A673 (cell line): ENCODE results near the gene DPF3. TPM values are rescaled to one million over a fixed set of nuclear protein-coding genes. Genes with fewer than 3 reads are reported as not detected.

Source experiments
- BruUV-seq: library from RNA; stranded (reverse); fragments of 400-500 nt; replicated peaks from 2 replicates; lab custom pipeline; 2021; lab: Mats Ljungman, UMichigan
- CTCF ChIA-PET: fragments of 300-600 bp; sonication (Branson Sonifier 250); formaldehyde crosslinking; loops from one replicate; lab custom pipeline; 2022; ENCODE audit warnings: antibody characterized with exemption; lab: Charles Lee
- POLR2A ChIA-PET: fragments of 300-600 bp; sonication (Branson Sonifier 250); formaldehyde crosslinking; loops from one replicate; lab custom pipeline; 2022; ENCODE audit warnings: antibody characterized with exemption; ENCODE audit not compliant: low non-redundant PET; lab: Charles Lee
- DNase-seq: peaks from one replicate; pipeline ENCODE4 v3.0.0-alpha.2; 2015; ENCODE audit warnings: low spot score
- H3K27ac ChIP-seq: fragments of 200-600 bp; sonication (generic); 2 replicates; pipeline ENCODE4 v1.5.1; 2016; ENCODE audit warnings: mixed run types, low read depth, mild to moderate bottlenecking, mixed read lengths, antibody characterized with exemption, low read length; ENCODE audit not compliant: poor library complexity, severe bottlenecking
- H3K27me3 ChIP-seq: fragments of 200-600 bp; sonication (generic); replicated peaks from 2 replicates; pipeline ENCODE4 v1.6.1; 2017; ENCODE audit warnings: mixed run types, low read depth, mild to moderate bottlenecking, mixed read lengths, antibody characterized with exemption, low read length; ENCODE audit not compliant: insufficient read depth, poor library complexity
- H3K36me3 ChIP-seq: fragments of 200-600 bp; sonication (generic); 2 replicates; pipeline ENCODE4 v1.6.1; 2016; ENCODE audit warnings: mixed run types, mild to moderate bottlenecking, mixed read lengths, antibody characterized with exemption, low read length; ENCODE audit not compliant: insufficient read depth, poor library complexity, severe bottlenecking
- H3K4me1 ChIP-seq: fragments of 200-600 bp; sonication (generic); 2 replicates; pipeline ENCODE4 v1.6.1; 2017; ENCODE audit warnings: mixed run types, mild to moderate bottlenecking, mixed read lengths, antibody characterized with exemption, low read length; ENCODE audit not compliant: insufficient read depth, poor library complexity, severe bottlenecking
- H3K4me3 ChIP-seq: fragments of 200-600 bp; sonication (generic); 2 replicates; pipeline ENCODE4 v1.5.1; 2016; ENCODE audit warnings: low read depth, mixed run types, mild to moderate bottlenecking, mixed read lengths, low read length; ENCODE audit not compliant: poor library complexity, severe bottlenecking
- H3K9me3 ChIP-seq: fragments of 200-600 bp; sonication (generic); 2 replicates; pipeline ENCODE4 v1.6.1; 2016; ENCODE audit warnings: mixed run types, low read depth, mild to moderate bottlenecking, mixed read lengths, antibody characterized with exemption, low read length; ENCODE audit not compliant: poor library complexity, severe bottlenecking
- EZH2 ChIP-seq: fragments of 200-600 bp; sonication (generic); IDR thresholded peaks from 2 replicates; pipeline ENCODE4 v1.6.1; 2017; ENCODE audit warnings: borderline replicate concordance, low read depth, mild to moderate bottlenecking, mixed read lengths, antibody characterized with exemption, low read length; ENCODE audit not compliant: poor library complexity, severe bottlenecking
- intact Hi-C: fragments of 100-400 bp; cut with micrococcal nuclease; formaldehyde crosslinking; loops from one replicate; pipeline ENCODE4 v1.10.0; 2022; ENCODE audit not compliant: unreplicated experiment
- total RNA-seq: library from RNA; stranded (reverse); gene quantifications from 2 replicates; pipeline ENCODE4 v1.2.3, GENCODE V29; 2021
- TF ChIP-seq, protein P1 (sequence below): fragments of 300-800, 200-600 bp; sonication (generic); conservative IDR thresholded peaks from 2 replicates; pipeline ENCODE4 v1.5.1; 2017; ENCODE audit warnings: low read depth, mild to moderate bottlenecking, antibody characterized with exemption, low read length, moderate library complexity, mixed read lengths

The DPF3 gene
- total RNA-seq, 1 experiment from 2014 or later, result 15.7 TPM

DNA sequence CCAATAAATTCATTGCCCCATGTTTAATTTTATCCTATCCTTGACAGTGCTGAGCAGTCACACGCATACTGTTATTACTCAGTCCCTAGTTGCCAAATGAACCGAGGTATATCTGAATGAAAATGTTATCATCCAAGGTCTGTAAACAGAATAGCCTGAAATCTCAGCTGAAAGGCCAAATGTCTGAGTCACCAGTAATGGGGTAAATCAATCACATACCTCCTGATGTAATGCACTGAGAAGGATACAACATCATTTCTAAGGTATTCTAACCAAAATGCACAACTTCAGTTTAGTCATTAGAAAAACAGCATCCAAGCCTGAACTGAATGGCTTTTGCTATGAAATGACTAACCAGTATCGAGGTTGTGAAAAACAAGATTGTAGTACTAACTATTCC is 228.6 kb downstream of the DPF3 start:
- intact Hi-C loops, result no loop called here
- no peaks in the 10 kb centered on the region for H3K27me3 ChIP-seq
- POLR2A ChIA-PET, result no interaction called here

DNA sequence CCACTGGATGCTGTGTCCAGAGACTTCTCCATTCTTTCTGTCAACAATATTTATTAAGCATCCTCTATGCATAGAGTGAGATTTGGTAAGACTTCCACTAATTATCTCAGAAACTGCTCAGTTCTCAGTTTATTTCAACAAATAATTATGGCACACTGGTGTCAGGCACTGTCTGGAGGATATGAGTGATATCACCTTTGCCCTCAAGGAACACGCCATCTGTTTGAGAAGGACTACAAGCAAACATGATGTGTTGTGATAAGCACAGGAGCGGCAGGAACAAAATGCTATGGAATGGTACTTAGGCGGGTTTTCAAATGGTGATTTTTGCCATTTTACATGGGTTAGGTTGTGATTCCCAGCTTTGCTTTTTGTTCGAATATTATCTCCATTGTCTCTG is 229.2 kb downstream of the DPF3 start:
- no peak overlapping the region for H3K27ac ChIP-seq

More for the DNA sequence above, 228.6 kb downstream of the DPF3 start:
- H3K27ac ChIP-seq, result no peak overlapping the region
- no peaks in the 10 kb centered on the region for H3K4me1 ChIP-seq
- CTCF ChIA-PET, result interaction anchor here (0.6 kb wide), 1 partner anchor 84 kb away, joined by 3 read pairs; no protein-coding TSS in a partner anchor
- H3K4me3 ChIP-seq, result no peak overlapping the region
- no peak for DNase-seq
- BruUV-seq, result no TSS peak
- no peaks in the 10 kb centered on the region for H3K9me3 ChIP-seq
- no peak for TF ChIP-seq EZH2
- TF ChIP-seq, protein P1, sequence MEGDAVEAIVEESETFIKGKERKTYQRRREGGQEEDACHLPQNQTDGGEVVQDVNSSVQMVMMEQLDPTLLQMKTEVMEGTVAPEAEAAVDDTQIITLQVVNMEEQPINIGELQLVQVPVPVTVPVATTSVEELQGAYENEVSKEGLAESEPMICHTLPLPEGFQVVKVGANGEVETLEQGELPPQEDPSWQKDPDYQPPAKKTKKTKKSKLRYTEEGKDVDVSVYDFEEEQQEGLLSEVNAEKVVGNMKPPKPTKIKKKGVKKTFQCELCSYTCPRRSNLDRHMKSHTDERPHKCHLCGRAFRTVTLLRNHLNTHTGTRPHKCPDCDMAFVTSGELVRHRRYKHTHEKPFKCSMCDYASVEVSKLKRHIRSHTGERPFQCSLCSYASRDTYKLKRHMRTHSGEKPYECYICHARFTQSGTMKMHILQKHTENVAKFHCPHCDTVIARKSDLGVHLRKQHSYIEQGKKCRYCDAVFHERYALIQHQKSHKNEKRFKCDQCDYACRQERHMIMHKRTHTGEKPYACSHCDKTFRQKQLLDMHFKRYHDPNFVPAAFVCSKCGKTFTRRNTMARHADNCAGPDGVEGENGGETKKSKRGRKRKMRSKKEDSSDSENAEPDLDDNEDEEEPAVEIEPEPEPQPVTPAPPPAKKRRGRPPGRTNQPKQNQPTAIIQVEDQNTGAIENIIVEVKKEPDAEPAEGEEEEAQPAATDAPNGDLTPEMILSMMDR, result no peak
- H3K36me3 ChIP-seq, result no peaks in the 10 kb centered on the region

DNA sequence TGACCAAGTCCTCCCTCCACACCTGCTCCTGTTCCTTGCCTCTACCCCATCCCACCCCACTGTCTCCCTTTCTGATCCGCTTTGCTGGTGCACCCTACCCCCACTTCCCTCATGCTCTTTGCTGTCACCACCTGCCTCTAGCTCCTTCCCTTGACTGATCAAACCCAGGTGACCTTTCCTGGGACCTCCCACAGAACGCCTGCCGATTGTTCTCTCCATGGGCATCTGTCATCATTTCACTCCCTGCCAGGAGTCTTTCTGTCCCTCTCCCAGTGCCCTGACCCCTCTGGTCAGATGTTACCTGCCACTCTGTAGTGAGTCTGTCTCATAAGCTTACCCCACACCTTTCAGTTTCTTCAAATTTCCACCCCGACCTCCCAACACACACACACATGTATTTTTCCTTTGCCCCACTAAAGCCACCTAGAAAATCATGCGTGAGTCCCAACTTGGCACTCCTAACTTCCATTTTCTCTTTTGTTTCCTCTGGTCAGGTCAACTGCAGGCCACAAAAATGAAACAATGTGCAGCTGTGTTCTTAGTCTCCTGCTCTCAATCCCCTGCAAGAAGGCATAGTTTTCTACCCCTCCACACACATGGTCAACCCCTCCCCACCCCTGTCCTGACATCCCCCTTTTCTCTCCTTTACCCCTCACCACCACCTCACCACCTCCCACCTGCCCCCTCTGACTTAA is 229.8 kb downstream of the DPF3 start:
- no peaks in the 10 kb centered on the region for H3K27me3 ChIP-seq
- ChIA-PET CTCF (no interaction called here), POLR2A (interaction anchor here (0.5 kb wide), 1 partner anchor 170 kb away, joined by 3 read pairs; no protein-coding TSS in a partner anchor)
- H3K9me3 ChIP-seq, result no peaks in the 10 kb centered on the region
- TF ChIP-seq EZH2, result no peak
- TF ChIP-seq, protein P1, result no peak
- no TSS peak for BruUV-seq
- intact Hi-C loops, result no loop called here
- H3K36me3 ChIP-seq, result no peaks in the 10 kb centered on the region
- no peak for DNase-seq
- H3K4me1 ChIP-seq, result no peaks in the 10 kb centered on the region
- H3K4me3 ChIP-seq, result no peak overlapping the region
- H3K27ac ChIP-seq, result no peak overlapping the region

More for the DNA sequence above, 229.2 kb downstream of the DPF3 start:
- BruUV-seq, result no TSS peak
- ChIA-PET POLR2A (no interaction called here), CTCF (interaction anchor here (0.6 kb wide), 1 partner anchor 84 kb away, joined by 3 read pairs; no protein-coding TSS in a partner anchor)
- Histone ChIP-seq H3K9me3 (no peaks in the 10 kb centered on the region), H3K4me3 (no peak overlapping the region), H3K36me3 (no peaks in the 10 kb centered on the region), H3K4me1 (no peaks in the 10 kb centered on the region), H3K27me3 (no peaks in the 10 kb centered on the region)
- no peak for DNase-seq
- no peak for TF ChIP-seq EZH2
- TF ChIP-seq, protein P1, result no peak
- intact Hi-C loops, result no loop called here
